IPS-18c (cell line): ENCODE results near the gene PPDPF.
A peak's percentile ranks its signal among the peaks of the same experiment; 100 is the strongest.
"Not testable (repeated sequence)": the region's sequence is repeated elsewhere in the genome, so short reads cannot be mapped to it uniquely, and the experiment has no call there.

Experiments
- H3K4me3 ChIP-seq: 2 replicates; pipeline ENCODE4 v1.7.0; 2013; ENCODE audit warnings: low read depth, mild to moderate bottlenecking, low read length, moderate library complexity; ENCODE audit not compliant: insufficient read depth
- H3K9me3 ChIP-seq: one replicate; pipeline ENCODE4 v1.6.1; 2013; ENCODE audit warnings: mild to moderate bottlenecking, low read length, moderate library complexity; ENCODE audit not compliant: control insufficient read depth, insufficient read depth

The PPDPF gene

GRCh38 chr20:63508072-63508768 lies 12.3 kb upstream of the PPDPF start:
- H3K9me3 ChIP-seq = no peaks in the 10 kb centered on the region
- no peak overlapping the region for H3K4me3 ChIP-seq

- Histone ChIP-seq H3K4me3 (no peak overlapping the region), H3K9me3 (no peaks in the 10 kb centered on the region)
These were observed 11.4 kb upstream of the PPDPF start for GRCh38 chr20:63509088-63509564.

- H3K4me3 ChIP-seq = no peak overlapping the region
- no peaks in the 10 kb centered on the region for H3K9me3 ChIP-seq
These were observed 7.4 kb upstream of the PPDPF start for GRCh38 chr20:63513207-63513606.

GRCh38 chr20:63514520-63514919 lies 6.0 kb upstream of the PPDPF start:
- H3K4me3 ChIP-seq, H3K9me3 ChIP-seq: not testable (repeated sequence)

GRCh38 chr20:63517376-63518309 lies 2.9 kb upstream of the PPDPF start:
- no peak overlapping the region for H3K4me3 ChIP-seq
- H3K9me3 ChIP-seq = no peaks in the 10 kb centered on the region

- H3K4me3 ChIP-seq = no peak overlapping the region; the same call in 1 of the 2 replicates
- no peaks in the 10 kb centered on the region for H3K9me3 ChIP-seq
These were observed 2.2 kb upstream of the PPDPF start for GRCh38 chr20:63518351-63518861.

- peak overlapping the region; percentile 87 for H3K4me3 ChIP-seq
- no peaks in the 10 kb centered on the region for H3K9me3 ChIP-seq
These were observed 1.5 kb upstream of the PPDPF start for GRCh38 chr20:63518946-63519667.

- H3K9me3 ChIP-seq = no peaks in the 10 kb centered on the region
- H3K4me3 ChIP-seq = peak overlapping the region; percentile 87
These were observed 679 bp upstream of the PPDPF start for GRCh38 chr20:63519668-63520503.

GRCh38 chr20:63520934-63521601 lies 503 bp downstream of the PPDPF start:
- no peaks in the 10 kb centered on the region for H3K9me3 ChIP-seq
- H3K4me3 ChIP-seq = peak overlapping the region; percentile 87

GRCh38 chr20:63521602-63522001 lies 1.0 kb downstream of the PPDPF start:
- H3K4me3 ChIP-seq = peak overlapping the region; percentile 87
- H3K9me3 ChIP-seq = no peaks in the 10 kb centered on the region

GRCh38 chr20:63522091-63522868 lies 1.7 kb downstream of the PPDPF start:
- Histone ChIP-seq H3K4me3 (peak overlapping the region; percentile 38), H3K9me3 (no peaks in the 10 kb centered on the region)

GRCh38 chr20:63522981-63523611 lies 2.5 kb downstream of the PPDPF start:
- Histone ChIP-seq H3K9me3 (no peaks in the 10 kb centered on the region), H3K4me3 (no peak overlapping the region; the same call in 1 of the 2 replicates)

GRCh38 chr20:63525185-63525584 lies 4.6 kb downstream of the PPDPF start:
- H3K9me3 ChIP-seq = no peaks in the 10 kb centered on the region
- H3K4me3 ChIP-seq = no peak overlapping the region

- Histone ChIP-seq H3K9me3 (no peaks in the 10 kb centered on the region), H3K4me3 (no peak overlapping the region)
These were observed 5.4 kb downstream of the PPDPF start for GRCh38 chr20:63525971-63526370.

- Histone ChIP-seq H3K9me3 (no peaks in the 10 kb centered on the region), H3K4me3 (no peak overlapping the region)
These were observed 6.6 kb downstream of the PPDPF start for GRCh38 chr20:63527184-63527583.
